Astrocyte (in vitro differentiated cells and primary cell): ENCODE results near the gene P2RX1. TPM values are rescaled to one million over a fixed set of nuclear protein-coding genes. Genes with fewer than 3 reads are reported as not detected.
A peak's percentile ranks its signal among the peaks of the same experiment; 100 is the strongest.

ENCODE experiments used
- DNase-seq: peaks from one replicate; pipeline ENCODE4 v3.0.0-alpha.2; 2010; ENCODE audit warnings: low read depth
- FAIRE-seq: peaks from 2 replicates; lab custom pipeline; 2011; peaks lifted over from hg19 to GRCh38; lab: Jason Lieb, UNC
- H2AFZ ChIP-seq: 2 replicates; pipeline ENCODE4 v1.6.0; 2012; ENCODE audit warnings: low read depth, low read length, inconsistent platforms
- H3K27ac ChIP-seq: 2 replicates; pipeline ENCODE4 v1.5.1; 2011; ENCODE audit warnings: low read depth, low read length, inconsistent platforms
- H3K27me3 ChIP-seq: 2 replicates; pipeline ENCODE4 v1.6.0; 2011; ENCODE audit warnings: low read length, inconsistent platforms; ENCODE audit not compliant: insufficient read depth
- H3K36me3 ChIP-seq: 2 replicates; pipeline ENCODE4 v1.5.1; 2011; ENCODE audit warnings: low read length, inconsistent platforms; ENCODE audit not compliant: insufficient read depth
- H3K4me1 ChIP-seq: 2 replicates; pipeline ENCODE4 v1.5.1; 2011; ENCODE audit warnings: low read length, inconsistent platforms; ENCODE audit not compliant: insufficient read depth
- H3K4me2 ChIP-seq: 2 replicates; pipeline ENCODE4 v1.6.0; 2012; ENCODE audit warnings: low read length, inconsistent platforms
- H3K4me3 ChIP-seq: 2 replicates; pipeline ENCODE4 v1.5.1; 2011; ENCODE audit warnings: low read depth, mild to moderate bottlenecking, low read length, inconsistent platforms; ENCODE audit not compliant: insufficient read depth
- H3K79me2 ChIP-seq: 2 replicates; pipeline ENCODE4 v1.6.0; 2012; ENCODE audit warnings: mild to moderate bottlenecking, low read length, inconsistent platforms; ENCODE audit not compliant: insufficient read depth
- H3K9ac ChIP-seq: 2 replicates; pipeline ENCODE4 v1.6.0; 2012; ENCODE audit warnings: mild to moderate bottlenecking, low read length, inconsistent platforms
- H3K9me3 ChIP-seq: 2 replicates; pipeline ENCODE4 v1.5.1; 2012; ENCODE audit warnings: low read depth, mild to moderate bottlenecking, low read length, inconsistent platforms; ENCODE audit not compliant: insufficient read depth
- H4K20me1 ChIP-seq: 2 replicates; pipeline ENCODE4 v1.6.0; 2012; ENCODE audit warnings: low read length, inconsistent platforms; ENCODE audit not compliant: insufficient read depth
- H3K27ac Mint-ChIP-seq: one replicate; pipeline ENCODE4 v1.8.0; 2021; ENCODE audit warnings: mild to moderate bottlenecking, mixed read lengths; ENCODE audit not compliant: unreplicated experiment
- H3K27me3 Mint-ChIP-seq: one replicate; pipeline ENCODE4 v1.8.0; 2021; ENCODE audit warnings: low read depth, mixed read lengths; ENCODE audit not compliant: unreplicated experiment
- H3K36me3 Mint-ChIP-seq: one replicate; pipeline ENCODE4 v1.8.0; 2021; ENCODE audit warnings: low read depth, mixed read lengths; ENCODE audit not compliant: unreplicated experiment
- H3K4me1 Mint-ChIP-seq: one replicate; pipeline ENCODE4 v1.8.0; 2021; ENCODE audit warnings: low read depth, mixed read lengths; ENCODE audit not compliant: unreplicated experiment
- H3K4me3 Mint-ChIP-seq: one replicate; pipeline ENCODE4 v1.8.0; 2021; ENCODE audit warnings: mild to moderate bottlenecking, moderate library complexity, mixed read lengths; ENCODE audit not compliant: unreplicated experiment
- H3K9me3 Mint-ChIP-seq: one replicate; pipeline ENCODE4 v1.8.0; 2021; ENCODE audit warnings: mild to moderate bottlenecking, mixed read lengths; ENCODE audit not compliant: unreplicated experiment
- EZH2 ChIP-seq: IDR thresholded peaks from 2 replicates; pipeline ENCODE4 v1.6.1; 2012; ENCODE audit warnings: mild to moderate bottlenecking, low read length, inconsistent platforms; ENCODE audit not compliant: insufficient read depth
- total RNA-seq: library from RNA; stranded (reverse); gene quantifications from 2 replicates; pipeline ENCODE4 v1.2.1, GENCODE V29; 2021
- TF ChIP-seq, protein P1 (sequence below): IDR thresholded peaks from 2 replicates; pipeline ENCODE4 v1.5.1; 2011; ENCODE audit warnings: low read depth, mild to moderate bottlenecking, inconsistent platforms, low read length, moderate library complexity; ENCODE audit not compliant: insufficient read depth

Gene P2RX1
- total RNA-seq, 1 donor from 2014 or later: not detected

DNA sequence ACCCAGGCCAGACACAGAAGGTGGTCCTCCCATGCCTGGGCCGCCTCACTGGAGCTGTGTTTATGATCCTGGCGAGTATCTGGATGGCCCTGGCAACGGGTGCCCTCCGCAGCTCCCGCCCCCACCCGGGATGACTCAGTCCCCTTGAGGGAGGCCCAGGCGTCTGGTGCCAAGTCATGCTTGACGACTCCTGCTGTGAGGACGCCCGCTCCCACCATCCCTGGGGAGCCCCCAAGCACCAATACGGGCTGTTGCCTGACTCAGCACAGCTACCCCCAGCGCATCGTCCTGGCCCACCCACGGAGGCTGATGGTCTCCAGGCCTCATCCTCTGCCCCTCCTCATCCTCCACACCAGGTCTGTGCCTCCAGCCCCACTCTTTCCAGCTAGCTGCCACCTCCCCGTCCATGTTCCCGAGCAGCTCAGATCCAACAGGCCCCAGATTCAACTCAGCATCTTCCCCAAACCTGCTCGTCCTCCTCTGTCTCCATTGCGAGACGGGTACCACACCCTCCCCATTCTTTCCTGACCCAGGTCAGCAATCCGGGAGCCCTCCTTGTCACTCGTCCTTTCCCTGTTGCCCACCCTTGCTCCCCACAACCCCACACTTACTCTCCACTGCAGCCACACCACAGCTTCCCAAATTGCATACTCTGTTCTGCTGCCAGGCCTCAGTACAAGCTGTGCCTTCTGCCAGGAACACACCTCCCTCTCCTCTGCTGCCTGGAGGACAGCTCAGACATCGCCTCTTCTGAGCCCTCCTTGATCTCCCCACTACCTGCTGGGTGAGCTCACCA, 26.0 kb downstream of the P2RX1 start:
- peaks cover 9% of the 10 kb centered on the region for H4K20me1 ChIP-seq
- no peaks in the 10 kb centered on the region for H3K9me3 Mint-ChIP-seq
- H3K27me3 Mint-ChIP-seq: no peaks in the 10 kb centered on the region
- TF ChIP-seq, protein P1, sequence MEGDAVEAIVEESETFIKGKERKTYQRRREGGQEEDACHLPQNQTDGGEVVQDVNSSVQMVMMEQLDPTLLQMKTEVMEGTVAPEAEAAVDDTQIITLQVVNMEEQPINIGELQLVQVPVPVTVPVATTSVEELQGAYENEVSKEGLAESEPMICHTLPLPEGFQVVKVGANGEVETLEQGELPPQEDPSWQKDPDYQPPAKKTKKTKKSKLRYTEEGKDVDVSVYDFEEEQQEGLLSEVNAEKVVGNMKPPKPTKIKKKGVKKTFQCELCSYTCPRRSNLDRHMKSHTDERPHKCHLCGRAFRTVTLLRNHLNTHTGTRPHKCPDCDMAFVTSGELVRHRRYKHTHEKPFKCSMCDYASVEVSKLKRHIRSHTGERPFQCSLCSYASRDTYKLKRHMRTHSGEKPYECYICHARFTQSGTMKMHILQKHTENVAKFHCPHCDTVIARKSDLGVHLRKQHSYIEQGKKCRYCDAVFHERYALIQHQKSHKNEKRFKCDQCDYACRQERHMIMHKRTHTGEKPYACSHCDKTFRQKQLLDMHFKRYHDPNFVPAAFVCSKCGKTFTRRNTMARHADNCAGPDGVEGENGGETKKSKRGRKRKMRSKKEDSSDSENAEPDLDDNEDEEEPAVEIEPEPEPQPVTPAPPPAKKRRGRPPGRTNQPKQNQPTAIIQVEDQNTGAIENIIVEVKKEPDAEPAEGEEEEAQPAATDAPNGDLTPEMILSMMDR: no peak
- TF ChIP-seq EZH2: peak; percentile 10
- H2AFZ ChIP-seq: peak overlapping the region; percentile 50
- H3K4me1 ChIP-seq: peaks cover 70% of the 10 kb centered on the region
- H3K4me3 Mint-ChIP-seq: peak overlapping the region; percentile 28
- H3K79me2 ChIP-seq: peaks cover 27% of the 10 kb centered on the region
- H3K4me1 Mint-ChIP-seq: peaks cover 44% of the 10 kb centered on the region
- H3K9ac ChIP-seq: peak overlapping the region; percentile 78
- no peaks in the 10 kb centered on the region for H3K27me3 ChIP-seq
- peaks cover 2% of the 10 kb centered on the region for H3K36me3 Mint-ChIP-seq
- H3K36me3 ChIP-seq: no peaks in the 10 kb centered on the region
- H3K4me3 ChIP-seq: peak overlapping the region; percentile 0
- peak overlapping the region; percentile 88 for H3K27ac ChIP-seq
- DNase-seq: peak; percentile 85
- no peak for FAIRE-seq
- no peaks in the 10 kb centered on the region for H3K9me3 ChIP-seq
- peak overlapping the region; percentile 63 for H3K27ac Mint-ChIP-seq
- H3K4me2 ChIP-seq: peak overlapping the region; percentile 90

DNA sequence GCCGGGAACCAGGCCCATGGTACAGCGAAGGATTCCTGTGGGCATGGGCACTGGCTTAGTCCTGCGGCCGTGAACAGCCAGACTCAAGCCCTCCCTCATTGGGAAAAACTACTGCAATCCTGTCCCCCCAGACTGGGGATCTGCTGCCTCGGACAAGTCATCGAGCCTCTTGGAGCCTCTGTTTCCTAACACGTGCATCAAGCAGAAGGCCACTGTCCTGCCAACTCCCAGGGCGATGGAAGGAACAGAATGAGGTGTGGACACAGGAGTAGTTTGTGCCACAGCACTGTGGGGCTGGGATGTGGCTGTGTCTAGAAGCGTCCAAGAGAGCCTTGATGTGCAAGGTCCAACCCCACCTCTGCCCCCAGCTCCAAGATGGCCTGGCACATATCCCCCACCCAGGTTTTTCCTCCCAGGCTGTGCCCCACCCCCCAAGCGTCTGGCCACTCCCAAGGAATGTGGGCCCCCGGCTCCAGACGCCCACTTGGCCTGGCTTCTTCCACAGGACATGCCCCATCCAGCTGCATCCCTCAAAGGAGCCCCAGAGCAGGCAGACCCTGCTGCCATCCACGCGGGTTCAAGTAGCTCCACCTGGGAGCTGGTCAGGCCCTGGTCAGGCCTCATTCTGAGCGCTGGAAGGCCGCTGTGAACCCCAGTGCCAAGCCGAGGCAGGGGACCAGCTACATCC, 26.8 kb downstream of the P2RX1 start:
- Mint-ChIP-seq H3K4me3 (no peak overlapping the region), H3K9me3 (no peaks in the 10 kb centered on the region), H3K4me1 (peaks cover 43% of the 10 kb centered on the region), H3K27me3 (no peaks in the 10 kb centered on the region), H3K27ac (no peak overlapping the region), H3K36me3 (peaks cover 2% of the 10 kb centered on the region)
- FAIRE-seq (no peak), DNase-seq (no peak)
- Histone ChIP-seq H3K9me3 (no peaks in the 10 kb centered on the region), H3K9ac (peak overlapping the region; percentile 78), H3K27ac (peak overlapping the region; percentile 88), H3K79me2 (peaks cover 27% of the 10 kb centered on the region), H3K4me1 (peaks cover 68% of the 10 kb centered on the region), H2AFZ (peak overlapping the region; percentile 50), H3K36me3 (peaks cover 2% of the 10 kb centered on the region), H4K20me1 (peaks cover 12% of the 10 kb centered on the region), H3K4me3 (no peak overlapping the region), H3K27me3 (no peaks in the 10 kb centered on the region), H3K4me2 (peak overlapping the region; percentile 90)
- TF ChIP-seq, protein P1: no peak
- no peak for TF ChIP-seq EZH2
